ENCODE results near the gene RPRM.

RPRM gene

DNA sequence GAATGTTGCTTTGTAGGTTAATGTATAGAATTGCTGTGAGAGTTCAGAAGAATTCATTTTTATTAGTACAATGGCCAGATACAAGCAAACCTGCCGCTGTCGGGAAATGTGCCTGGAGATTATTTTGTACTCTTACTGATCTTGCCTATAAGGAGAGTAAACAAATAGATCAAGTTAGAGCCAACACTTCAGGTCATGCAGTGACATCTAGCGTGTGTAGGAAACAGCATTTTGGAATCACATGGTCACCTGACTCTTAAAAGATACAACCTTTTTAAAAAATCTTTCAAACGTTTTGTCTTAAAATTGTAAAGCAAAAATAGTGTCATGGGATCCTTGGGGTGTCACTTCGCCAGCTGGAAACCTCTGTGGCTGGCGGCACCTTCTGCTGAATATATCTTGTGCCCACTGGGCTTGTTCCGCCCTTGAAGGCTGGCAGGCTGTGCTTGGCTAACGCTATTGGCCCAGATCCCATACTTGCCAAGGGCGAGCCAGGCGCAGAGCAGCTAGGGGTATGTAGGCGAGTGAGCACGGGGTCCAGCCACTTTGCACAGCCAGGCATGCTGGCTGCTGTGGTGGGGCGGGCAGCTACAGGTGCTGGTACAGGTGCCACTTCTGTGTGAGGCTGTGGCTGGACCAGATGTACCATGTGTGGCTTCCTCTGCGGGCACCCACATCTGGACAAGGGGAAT is 19.5 kb upstream of the RPRM start:
- no peak overlapping the region for H3K4me3 ChIP-seq (ENCODE audit: control insufficient read depth, low read depth, low read length)
- TF ChIP-seq, protein P1, sequence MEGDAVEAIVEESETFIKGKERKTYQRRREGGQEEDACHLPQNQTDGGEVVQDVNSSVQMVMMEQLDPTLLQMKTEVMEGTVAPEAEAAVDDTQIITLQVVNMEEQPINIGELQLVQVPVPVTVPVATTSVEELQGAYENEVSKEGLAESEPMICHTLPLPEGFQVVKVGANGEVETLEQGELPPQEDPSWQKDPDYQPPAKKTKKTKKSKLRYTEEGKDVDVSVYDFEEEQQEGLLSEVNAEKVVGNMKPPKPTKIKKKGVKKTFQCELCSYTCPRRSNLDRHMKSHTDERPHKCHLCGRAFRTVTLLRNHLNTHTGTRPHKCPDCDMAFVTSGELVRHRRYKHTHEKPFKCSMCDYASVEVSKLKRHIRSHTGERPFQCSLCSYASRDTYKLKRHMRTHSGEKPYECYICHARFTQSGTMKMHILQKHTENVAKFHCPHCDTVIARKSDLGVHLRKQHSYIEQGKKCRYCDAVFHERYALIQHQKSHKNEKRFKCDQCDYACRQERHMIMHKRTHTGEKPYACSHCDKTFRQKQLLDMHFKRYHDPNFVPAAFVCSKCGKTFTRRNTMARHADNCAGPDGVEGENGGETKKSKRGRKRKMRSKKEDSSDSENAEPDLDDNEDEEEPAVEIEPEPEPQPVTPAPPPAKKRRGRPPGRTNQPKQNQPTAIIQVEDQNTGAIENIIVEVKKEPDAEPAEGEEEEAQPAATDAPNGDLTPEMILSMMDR (IDR thresholded peaks at IDR 0.05; ENCODE audit: control insufficient read depth, insufficient read depth, low read depth, low read length, missing control alignments), result no peak
- DNase-seq (ENCODE audit: low read depth), result no peak

DNA sequence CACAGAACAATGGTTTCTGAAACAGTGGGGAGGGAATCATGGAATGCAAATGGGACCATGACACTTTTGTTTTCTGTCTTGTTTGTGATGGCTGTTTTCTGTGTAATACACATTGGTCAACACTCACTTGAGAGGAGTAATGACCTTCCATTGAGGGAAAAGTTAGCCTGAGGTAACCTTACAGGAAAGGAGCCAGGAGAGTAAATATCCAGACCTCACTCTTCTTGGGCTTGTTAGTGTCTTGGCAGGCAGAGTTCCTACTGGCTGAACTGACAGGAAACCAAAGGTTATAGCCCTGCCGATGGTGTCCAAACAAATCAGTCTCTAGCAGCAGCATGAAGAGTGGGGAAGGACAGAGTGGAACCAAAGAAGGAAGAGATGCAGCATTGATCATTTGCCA is 17.2 kb upstream of the RPRM start:
- TF ChIP-seq, protein P1 (IDR thresholded peaks at IDR 0.05; ENCODE audit: control insufficient read depth, insufficient read depth, low read depth, low read length, missing control alignments), result no peak
- no peak for DNase-seq (ENCODE audit: low read depth)
- no peak overlapping the region for H3K4me3 ChIP-seq (ENCODE audit: control insufficient read depth, low read depth, low read length)

DNA sequence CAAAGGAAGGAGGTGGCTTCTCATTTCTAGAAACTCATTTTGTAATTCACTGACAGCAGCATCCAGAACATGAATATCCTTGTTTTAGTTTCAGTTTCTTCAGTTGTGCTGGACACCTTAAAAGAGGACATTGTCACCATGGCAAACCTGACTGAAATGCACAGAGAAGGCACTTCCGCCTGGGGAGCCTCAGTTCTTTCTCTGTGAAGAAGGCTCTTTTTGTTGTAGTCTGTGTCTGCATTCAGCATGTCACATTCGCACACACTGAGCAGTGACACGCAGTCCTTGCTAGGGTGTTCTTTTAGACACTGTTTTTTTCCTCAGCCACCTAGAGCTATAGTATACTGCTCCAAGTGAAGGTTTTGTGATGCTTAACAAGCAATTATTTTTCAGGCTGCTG is 9.5 kb upstream of the RPRM start:
- no peak for DNase-seq (ENCODE audit: low read depth)
- no peak overlapping the region for H3K4me3 ChIP-seq (ENCODE audit: control insufficient read depth, low read depth, low read length)
- TF ChIP-seq, protein P1 (IDR thresholded peaks at IDR 0.05; ENCODE audit: control insufficient read depth, insufficient read depth, low read depth, low read length, missing control alignments), result no peak

DNA sequence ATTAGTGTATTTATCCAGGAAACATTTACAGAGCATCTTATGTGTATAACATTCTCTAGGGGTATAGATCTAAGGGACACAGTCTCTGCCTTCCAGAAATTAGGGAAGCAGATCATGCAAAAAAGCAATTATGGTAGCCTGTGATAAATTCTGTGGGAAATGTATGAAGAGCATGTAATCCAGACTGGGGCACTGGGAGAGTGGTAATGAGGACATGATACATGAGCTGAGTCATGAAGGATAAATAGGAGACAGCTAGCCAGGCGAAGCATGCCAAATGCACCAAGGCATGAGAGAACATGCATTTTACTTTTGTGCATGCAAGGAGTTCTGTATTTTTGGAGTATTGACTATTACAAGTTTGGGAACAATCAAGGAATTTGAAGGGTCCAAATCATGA is 8.9 kb upstream of the RPRM start:
- no peak for DNase-seq (ENCODE audit: low read depth)
- no peak overlapping the region for H3K4me3 ChIP-seq (ENCODE audit: control insufficient read depth, low read depth, low read length)
- TF ChIP-seq, protein P1 (IDR thresholded peaks at IDR 0.05; ENCODE audit: control insufficient read depth, insufficient read depth, low read depth, low read length, missing control alignments), result no peak

DNA sequence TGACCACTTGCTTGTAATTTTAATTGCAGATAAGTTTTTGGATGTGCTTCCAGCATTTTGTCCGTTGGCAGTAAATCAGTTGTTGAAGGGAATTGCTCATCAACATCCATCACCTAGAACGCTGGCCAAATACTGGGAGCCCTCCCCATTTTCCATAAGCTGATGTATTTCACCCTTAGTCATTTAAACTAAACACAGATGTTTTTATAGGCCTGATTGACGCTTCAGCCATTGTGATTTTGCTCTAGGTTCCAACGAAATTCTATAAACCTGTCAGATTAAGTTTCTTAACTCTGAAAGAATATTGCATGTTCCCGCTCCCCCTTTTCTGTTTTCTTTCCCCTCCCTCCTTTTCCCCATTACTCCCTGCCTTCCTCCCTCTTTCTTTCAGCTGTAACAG is 1.0 kb upstream of the RPRM start:
- TF ChIP-seq, protein P1 (IDR thresholded peaks at IDR 0.05; ENCODE audit: control insufficient read depth, insufficient read depth, low read depth, low read length, missing control alignments), result no peak
- no peak for DNase-seq (ENCODE audit: low read depth)
- H3K4me3 ChIP-seq (ENCODE audit: control insufficient read depth, low read depth, low read length), result no peak overlapping the region

DNA sequence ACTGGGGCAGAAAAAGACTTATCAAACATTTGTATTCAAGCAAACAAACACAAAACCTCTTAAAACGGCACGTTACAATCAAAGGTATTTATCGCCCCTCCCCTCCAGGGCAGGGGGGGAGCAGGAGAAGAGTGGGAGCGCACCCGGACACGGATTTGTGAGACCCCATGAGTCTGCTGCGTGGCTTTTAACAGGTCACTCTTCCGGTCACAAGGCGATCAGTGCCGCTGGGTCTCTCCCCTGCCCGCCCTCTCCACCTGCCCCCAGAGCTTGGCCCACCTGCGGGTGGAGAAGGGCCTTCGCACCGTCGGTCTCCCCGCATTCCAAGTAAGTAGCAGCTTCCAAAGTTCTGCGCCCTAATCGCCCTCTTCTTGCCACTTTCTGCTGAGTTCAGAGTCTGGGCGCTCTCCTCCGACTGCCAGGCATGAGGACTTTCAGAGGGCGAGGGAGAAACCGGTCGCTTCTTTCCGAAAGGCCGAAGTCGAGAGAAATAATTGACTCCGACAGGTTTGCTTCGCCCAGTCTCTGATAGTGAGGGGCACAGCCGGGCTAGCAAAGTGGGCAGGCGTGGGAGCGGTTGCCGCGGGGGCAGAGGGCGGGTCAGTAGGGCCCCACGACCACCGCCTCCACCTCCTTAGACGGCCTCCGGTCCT is 800 bp downstream of the RPRM start:
- TF ChIP-seq, protein P1 (IDR thresholded peaks at IDR 0.05; ENCODE audit: control insufficient read depth, insufficient read depth, low read depth, low read length, missing control alignments), result no peak
- H3K4me3 ChIP-seq (ENCODE audit: control insufficient read depth, low read depth, low read length), result no peak overlapping the region
- no peak for DNase-seq (ENCODE audit: low read depth)

Data from AG09309 (cell line).